ENCODE measurements around the gene SLX4IP. TPM values are rescaled to one million over a fixed set of nuclear protein-coding genes. Genes with fewer than 3 reads are reported as not detected.

SLX4IP gene
- total RNA-seq, 4 donors from 2014 or later, result 1.3 to 3.0 (median 1.9) TPM

- 70 to 88% methylated on average over 2 to 3 of the region's 5 CpGs for WGBS, 2 donors (ENCODE audit: low coverage in 1 of 2)
- Histone ChIP-seq H3K4me1 (peaks cover 0 to 81% (median 8%) of the 10 kb centered on the region in 3 donors), H3K4me3 (no peak overlapping the region), H3K27me3 (no peaks in the 10 kb centered on the region), H3K27ac (peak overlapping the region in 2 of 4 donors; percentile 35 to 37), H3K36me3 (peaks cover 0 to 56% of the 10 kb centered on the region in 2 donors), H3K9me3 (no peaks in the 10 kb centered on the region)
- TF ChIP-seq, protein P1, sequence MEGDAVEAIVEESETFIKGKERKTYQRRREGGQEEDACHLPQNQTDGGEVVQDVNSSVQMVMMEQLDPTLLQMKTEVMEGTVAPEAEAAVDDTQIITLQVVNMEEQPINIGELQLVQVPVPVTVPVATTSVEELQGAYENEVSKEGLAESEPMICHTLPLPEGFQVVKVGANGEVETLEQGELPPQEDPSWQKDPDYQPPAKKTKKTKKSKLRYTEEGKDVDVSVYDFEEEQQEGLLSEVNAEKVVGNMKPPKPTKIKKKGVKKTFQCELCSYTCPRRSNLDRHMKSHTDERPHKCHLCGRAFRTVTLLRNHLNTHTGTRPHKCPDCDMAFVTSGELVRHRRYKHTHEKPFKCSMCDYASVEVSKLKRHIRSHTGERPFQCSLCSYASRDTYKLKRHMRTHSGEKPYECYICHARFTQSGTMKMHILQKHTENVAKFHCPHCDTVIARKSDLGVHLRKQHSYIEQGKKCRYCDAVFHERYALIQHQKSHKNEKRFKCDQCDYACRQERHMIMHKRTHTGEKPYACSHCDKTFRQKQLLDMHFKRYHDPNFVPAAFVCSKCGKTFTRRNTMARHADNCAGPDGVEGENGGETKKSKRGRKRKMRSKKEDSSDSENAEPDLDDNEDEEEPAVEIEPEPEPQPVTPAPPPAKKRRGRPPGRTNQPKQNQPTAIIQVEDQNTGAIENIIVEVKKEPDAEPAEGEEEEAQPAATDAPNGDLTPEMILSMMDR (IDR thresholded peaks at IDR 0.05), result no peak
- TF ChIP-seq POLR2AphosphoS5 (IDR thresholded peaks at IDR 0.05), result no peak
- no peak for TF ChIP-seq EP300 (IDR thresholded peaks at IDR 0.05)
- TF ChIP-seq POLR2A (IDR thresholded peaks at IDR 0.05), result no peak
- ATAC-seq, result no peak
These were observed 227.0 kb downstream of the SLX4IP start for GRCh38 chr20:10662151-10662550.

DNA sequence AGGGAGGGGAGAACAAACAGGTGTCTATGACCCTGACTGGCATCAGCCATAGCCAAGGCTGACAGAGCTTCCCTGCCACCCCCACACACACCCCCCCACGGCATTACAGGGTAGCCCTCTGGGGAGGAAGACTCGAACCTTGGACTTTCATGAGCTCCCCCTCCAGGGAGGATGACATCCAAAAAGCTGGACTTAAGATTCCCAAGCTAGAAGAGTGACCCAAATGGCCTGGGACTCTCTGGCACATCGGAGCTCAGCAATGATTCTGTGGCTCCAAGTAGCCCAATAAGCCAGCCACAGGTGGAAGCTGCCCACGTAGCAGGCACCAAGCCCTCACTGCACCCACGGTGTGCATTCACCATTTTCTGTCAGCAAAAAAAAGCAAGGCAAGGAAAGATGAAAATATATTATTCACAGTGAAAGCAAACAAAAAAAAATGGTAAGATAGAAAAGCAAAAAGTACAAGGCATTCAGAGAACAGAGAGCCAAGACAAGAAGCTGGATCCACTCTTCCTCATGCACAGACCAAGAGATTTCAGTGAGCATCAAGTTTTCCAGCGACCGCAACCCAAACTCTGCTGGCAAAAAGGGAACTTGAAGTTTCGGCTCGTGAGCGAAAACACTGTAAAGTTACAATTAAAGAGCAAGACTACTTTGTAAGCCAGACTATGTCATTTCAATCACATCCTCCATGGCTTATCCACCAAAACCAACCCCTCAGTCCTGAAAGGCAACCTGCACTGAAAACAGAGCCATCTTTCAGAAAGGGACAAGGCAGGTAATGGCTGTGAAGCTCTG is 227.8 kb downstream of the SLX4IP start:
- Histone ChIP-seq H3K36me3 (peaks cover 0 to 56% of the 10 kb centered on the region in 2 donors), H3K4me3 (no peak overlapping the region), H3K4me1 (peaks cover 0 to 81% (median 8%) of the 10 kb centered on the region in 3 donors), H3K27ac (peak overlapping the region in 2 of 4 donors; percentile 35 to 37), H3K27me3 (no peaks in the 10 kb centered on the region), H3K9me3 (no peaks in the 10 kb centered on the region)
- WGBS, 2 donors (ENCODE audit: low coverage in 1 of 2), result 46 to 69% methylated on average over 5 to 9 of the region's 10 CpGs
- no peak for ATAC-seq
- TF ChIP-seq, protein P1 (IDR thresholded peaks at IDR 0.05), result no peak
- TF ChIP-seq POLR2A (IDR thresholded peaks at IDR 0.05) (no peak), POLR2AphosphoS5 (IDR thresholded peaks at IDR 0.05) (no peak), EP300 (IDR thresholded peaks at IDR 0.05) (no peak)

DNA sequence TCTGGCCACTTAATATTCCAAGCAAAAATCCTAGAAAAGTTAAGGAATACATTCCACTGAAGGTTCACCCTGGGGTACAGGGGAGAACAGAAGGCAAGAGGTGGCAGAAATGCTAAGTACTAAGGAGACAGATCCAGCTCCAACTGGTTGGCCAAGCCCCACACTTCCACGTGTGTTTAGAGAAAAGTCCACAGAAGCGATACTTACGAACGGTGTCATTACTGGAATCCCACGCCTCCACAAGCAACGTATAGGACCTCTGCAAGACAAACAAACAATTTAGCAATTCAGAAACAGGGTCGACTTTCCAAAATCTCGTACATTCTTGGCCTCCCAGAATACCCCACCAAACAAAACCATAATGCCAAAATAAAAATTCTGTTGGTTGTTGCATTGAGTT is 228.7 kb downstream of the SLX4IP start:
- H3K9me3 ChIP-seq, result no peaks in the 10 kb centered on the region
- ATAC-seq, result no peak
- peaks cover 0 to 55% of the 10 kb centered on the region in 2 donors for H3K36me3 ChIP-seq
- no peak for TF ChIP-seq POLR2A (IDR thresholded peaks at IDR 0.05)
- no peak for TF ChIP-seq POLR2AphosphoS5 (IDR thresholded peaks at IDR 0.05)
- TF ChIP-seq EP300 (IDR thresholded peaks at IDR 0.05), result no peak
- TF ChIP-seq, protein P1 (IDR thresholded peaks at IDR 0.05), result no peak
- 71 to 77% methylated on average over 8 of the region's 8 CpGs for WGBS, 2 donors (ENCODE audit: low coverage in 1 of 2)
- peak overlapping the region in 2 of 4 donors; percentile 4 to 37 for H3K27ac ChIP-seq
- H3K4me1 ChIP-seq, result peaks cover 0 to 88% (median 8%) of the 10 kb centered on the region in 3 donors
- no peak overlapping the region for H3K4me3 ChIP-seq
- no peaks in the 10 kb centered on the region for H3K27me3 ChIP-seq

- Histone ChIP-seq H3K36me3 (peaks cover 0 to 50% of the 10 kb centered on the region in 2 donors), H3K27ac (peak overlapping the region in 2 of 4 donors; percentile 35 to 70), H3K4me1 (peaks cover 0 to 92% (median 8%) of the 10 kb centered on the region in 3 donors), H3K27me3 (no peaks in the 10 kb centered on the region), H3K4me3 (no peak overlapping the region), H3K9me3 (no peaks in the 10 kb centered on the region)
- TF ChIP-seq, protein P1 (IDR thresholded peaks at IDR 0.05), result no peak
- TF ChIP-seq POLR2A (IDR thresholded peaks at IDR 0.05), result no peak
- TF ChIP-seq POLR2AphosphoS5 (IDR thresholded peaks at IDR 0.05), result no peak
- TF ChIP-seq EP300 (IDR thresholded peaks at IDR 0.05), result no peak
- WGBS, 2 donors (ENCODE audit: low coverage in 1 of 2), result 63 to 68% methylated on average over 5 to 7 of the region's 7 CpGs
- no peak for ATAC-seq
These were observed 230.0 kb downstream of the SLX4IP start for GRCh38 chr20:10665027-10665561.

Measured in gastroesophageal sphincter (tissue), 4 donors.